Urinary bladder (tissue), 4 donors: ENCODE data around the gene ACVR2A. TPM values are rescaled to one million over a fixed set of nuclear protein-coding genes. Genes with fewer than 3 reads are reported as not detected.

ENCODE experiments used
- DNase-seq: peaks from one replicate; pipeline ENCODE4 v3.0.0-alpha.2; 2015; ENCODE audit errors: extremely low spot score
- H3K27ac ChIP-seq: one replicate; pipeline ENCODE4 v1.5.1; 2013; ENCODE audit warnings: low read depth, mild to moderate bottlenecking, moderate library complexity
- H3K36me3 ChIP-seq: one replicate; pipeline ENCODE4 v1.6.1; 2013; ENCODE audit warnings: mild to moderate bottlenecking, moderate library complexity; ENCODE audit not compliant: insufficient read depth
- H3K4me1 ChIP-seq: one replicate; pipeline ENCODE4 v1.6.1; 2013; ENCODE audit warnings: mild to moderate bottlenecking, moderate library complexity; ENCODE audit not compliant: insufficient read depth
- H3K4me3 ChIP-seq: one replicate; pipeline ENCODE4 v1.5.1; 2013; ENCODE audit warnings: low read depth, low read length
- WGBS: extraction: QIAGEN DNeasy Blood & Tissue Kit; methylation state at CpG from one replicate; pipeline ENCODE4 v1.1.7; 2013; 5-methylcytosine and 5-hydroxymethylcytosine counted together
- polyA plus RNA-seq: library from polyadenylated mRNA; stranded (reverse); fragments of 200-250 nt; gene quantifications from one replicate; pipeline ENCODE4 v1.2.3, GENCODE V29; 2013
- total RNA-seq: library from RNA; depleted of rRNA; stranded (reverse); fragments of >200 nt; gene quantifications from one replicate; pipeline ENCODE4 v1.2.3, GENCODE V29; 2014
- donor health status: healthy with polysubstance abuse.
- donor health status: healthy.

Gene ACVR2A
- 76.9 TPM for total RNA-seq
- polyA plus RNA-seq, result 7.2 TPM

- H3K4me3 ChIP-seq, result peak within 1 kb of the TSS; percentile 96
- under 1% methylated on average over 51 of the region's 51 CpGs for WGBS
Observed at GRCh38 chr2:147844697-147845410, at the start of gene ACVR2A. TSS of gene ACVR2A (plus strand) at chr2:147845029. CDS start at chr2:147845153, 124 bp downstream.

DNA sequence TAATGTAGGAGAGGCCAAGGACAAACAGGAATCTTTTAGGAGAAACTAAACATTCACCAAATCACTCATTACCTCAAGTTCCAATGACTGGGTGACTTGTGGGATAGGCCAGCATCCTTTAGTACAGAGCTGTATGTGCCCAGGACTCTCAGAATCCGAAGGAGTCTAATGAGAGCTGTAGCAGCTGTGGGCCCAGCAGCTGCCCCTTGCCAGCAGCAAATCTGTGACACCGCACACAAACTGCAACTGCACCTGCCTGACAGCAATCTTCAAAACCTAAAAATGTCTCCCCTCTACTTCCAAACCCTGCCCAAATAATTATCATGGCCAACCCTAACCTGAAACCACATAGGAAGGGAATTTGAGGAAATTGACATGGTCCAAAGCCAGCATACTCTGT lies 44.5 kb upstream of the ACVR2A start:
- Histone ChIP-seq H3K4me3 (no peak overlapping the region), H3K36me3 (no peaks in the 10 kb centered on the region), H3K4me1 (no peaks in the 10 kb centered on the region), H3K27ac (no peak overlapping the region)
- DNase-seq, result no peak
- WGBS, result 89% methylated on average over 2 of the region's 2 CpGs

More at GRCh38 chr2:147844697-147845410, at the start of gene ACVR2A:
- peak within 1 kb of the TSS; percentile 97 for H3K27ac ChIP-seq
- no peak for DNase-seq
- H3K36me3 ChIP-seq, result no peaks in the 10 kb centered on the region
- no peaks in the 10 kb centered on the region for H3K4me1 ChIP-seq

- Histone ChIP-seq H3K27ac (no peak overlapping the region), H3K4me1 (no peaks in the 10 kb centered on the region), H3K4me3 (no peak overlapping the region), H3K36me3 (no peaks in the 10 kb centered on the region)
- DNase-seq, result no peak
- 66% methylated on average over 1 of the region's 1 CpG for WGBS
Observed at GRCh38 chr2:147806846-147807245, 38.0 kb upstream of the ACVR2A start.

GRCh38 chr2:147808520-147808919 lies 36.3 kb upstream of the ACVR2A start:
- Histone ChIP-seq H3K4me1 (no peaks in the 10 kb centered on the region), H3K36me3 (no peaks in the 10 kb centered on the region), H3K4me3 (no peak overlapping the region), H3K27ac (no peak overlapping the region)
- DNase-seq, result no peak
- WGBS, result 87% methylated on average over 4 of the region's 4 CpGs

GRCh38 chr2:147810883-147811765 lies 33.7 kb upstream of the ACVR2A start:
- H3K4me3 ChIP-seq, result no peak overlapping the region
- peak overlapping the region; percentile 23 for H3K27ac ChIP-seq
- DNase-seq, result no peak
- H3K36me3 ChIP-seq, result no peaks in the 10 kb centered on the region
- H3K4me1 ChIP-seq, result no peaks in the 10 kb centered on the region

DNA sequence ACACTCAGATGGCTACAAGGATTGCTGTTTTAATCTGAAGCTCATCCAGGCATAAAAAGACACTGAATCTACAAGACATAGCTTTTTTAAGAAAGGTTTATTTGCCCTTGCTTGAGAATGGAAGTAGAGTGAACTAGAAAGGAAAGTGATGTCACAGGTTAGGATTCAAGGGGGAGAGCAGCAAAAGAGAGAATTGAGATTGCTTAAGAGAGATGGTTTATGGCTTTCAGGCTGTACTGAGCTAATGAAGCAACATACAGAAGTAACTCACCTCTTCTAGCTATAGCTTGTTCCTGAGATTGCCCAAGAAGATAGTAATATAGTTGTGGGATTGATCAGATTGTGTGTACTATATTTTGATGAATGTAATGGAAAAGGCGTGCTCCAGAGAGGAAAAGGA lies 26.1 kb upstream of the ACVR2A start:
- DNase-seq, result no peak
- no peaks in the 10 kb centered on the region for H3K4me1 ChIP-seq
- 86% methylated on average over 1 of the region's 1 CpG for WGBS

GRCh38 chr2:147824620-147825019 lies 20.2 kb upstream of the ACVR2A start:
- Histone ChIP-seq H3K4me3 (no peak overlapping the region), H3K36me3 (no peaks in the 10 kb centered on the region), H3K4me1 (no peaks in the 10 kb centered on the region), H3K27ac (no peak overlapping the region)
- no peak for DNase-seq
- 79% methylated on average over 3 of the region's 3 CpGs for WGBS

More for the DNA sequence above, 26.1 kb upstream of the ACVR2A start:
- H3K36me3 ChIP-seq, result no peaks in the 10 kb centered on the region
- H3K4me3 ChIP-seq, result no peak overlapping the region
- no peak overlapping the region for H3K27ac ChIP-seq

DNA sequence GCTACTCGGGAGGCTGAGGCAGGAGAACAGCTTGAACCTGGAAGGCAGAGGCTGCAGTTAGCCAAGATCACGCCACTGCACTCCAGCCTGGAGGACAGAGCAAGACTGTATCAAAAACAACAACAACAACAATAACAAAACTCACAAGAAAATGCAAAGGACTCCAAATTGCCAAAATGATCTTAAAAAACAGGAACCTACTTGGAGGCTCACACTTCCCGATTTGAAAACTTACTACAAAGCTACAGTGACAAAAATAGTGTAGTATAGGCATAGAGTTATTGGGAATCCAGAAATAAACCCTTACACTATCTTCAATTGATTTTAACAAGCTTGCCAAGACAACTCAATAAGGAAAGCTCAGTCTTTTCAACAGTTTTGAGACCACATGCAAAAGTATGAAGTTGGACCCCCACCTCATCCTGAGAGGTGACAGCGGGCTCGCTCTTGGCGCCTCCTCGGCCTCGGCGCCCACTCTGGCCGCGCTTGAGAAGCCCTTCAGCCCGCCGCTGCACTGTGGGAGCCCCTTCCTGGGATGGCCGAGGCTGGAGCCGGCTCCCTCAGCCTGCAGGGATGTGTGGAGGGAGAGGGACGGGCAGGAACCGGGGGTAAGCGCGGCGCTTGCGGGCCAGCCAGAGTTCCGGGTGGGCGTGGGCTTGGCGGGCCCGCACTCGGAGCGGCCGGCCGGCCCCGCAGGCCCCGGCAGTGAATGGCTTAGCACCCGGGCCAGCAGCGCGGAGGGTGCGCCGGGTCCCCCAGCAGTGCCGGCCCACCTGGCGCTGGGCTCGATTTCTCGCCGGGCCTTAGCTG lies 18.3 kb upstream of the ACVR2A start:
- no peaks in the 10 kb centered on the region for H3K4me1 ChIP-seq
- 98% methylated on average over 41 of the region's 41 CpGs for WGBS
- no peak overlapping the region for H3K27ac ChIP-seq
- H3K4me3 ChIP-seq, result no peak overlapping the region
- H3K36me3 ChIP-seq, result no peaks in the 10 kb centered on the region
- DNase-seq, result no peak

GRCh38 chr2:147827088-147827375 lies 17.8 kb upstream of the ACVR2A start:
- H3K36me3 ChIP-seq, result no peaks in the 10 kb centered on the region
- no peak overlapping the region for H3K4me3 ChIP-seq
- 96% methylated on average over 16 of the region's 16 CpGs for WGBS

GRCh38 chr2:147829106-147829505 lies 15.7 kb upstream of the ACVR2A start:
- Histone ChIP-seq H3K27ac (no peak overlapping the region), H3K4me1 (no peaks in the 10 kb centered on the region), H3K36me3 (no peaks in the 10 kb centered on the region), H3K4me3 (no peak overlapping the region)
- no peak for DNase-seq

More at GRCh38 chr2:147827088-147827375, 17.8 kb upstream of the ACVR2A start:
- no peak for DNase-seq
- Histone ChIP-seq H3K4me1 (no peaks in the 10 kb centered on the region), H3K27ac (no peak overlapping the region)

DNA sequence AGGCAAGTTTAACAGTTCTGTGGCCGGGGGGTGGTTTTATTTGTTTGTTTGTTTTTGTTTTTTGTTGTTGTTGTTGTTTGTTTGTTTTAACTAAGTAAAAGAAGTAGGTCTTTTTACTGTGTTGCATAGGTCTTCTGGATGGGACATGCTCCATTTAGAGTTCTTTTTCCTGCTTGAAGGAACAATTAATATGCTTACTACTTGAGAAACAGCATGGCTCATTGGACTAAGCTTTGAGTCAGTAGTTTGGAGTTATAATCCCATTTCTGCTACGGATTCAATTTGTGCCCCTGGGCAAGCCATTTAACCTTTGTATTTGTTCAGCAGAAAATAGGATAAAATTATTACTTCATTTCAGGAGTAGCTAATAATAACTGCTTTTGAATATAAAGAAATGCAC lies 8.7 kb upstream of the ACVR2A start:
- no peak overlapping the region for H3K4me3 ChIP-seq
- no peak for DNase-seq
- 76% methylated on average over 2 of the region's 2 CpGs for WGBS
- no peaks in the 10 kb centered on the region for H3K4me1 ChIP-seq
- H3K36me3 ChIP-seq, result no peaks in the 10 kb centered on the region
- no peak overlapping the region for H3K27ac ChIP-seq

GRCh38 chr2:147843391-147843863 lies 1.4 kb upstream of the ACVR2A start:
- DNase-seq, result no peak
- H3K36me3 ChIP-seq, result no peaks in the 10 kb centered on the region
- 2% methylated on average over 18 of the region's 18 CpGs for WGBS

GRCh38 chr2:147843864-147844696 lies 749 bp upstream of the ACVR2A start:
- peak overlapping the region; percentile 97 for H3K27ac ChIP-seq
- WGBS, result under 1% methylated on average over 113 of the region's 113 CpGs
- no peaks in the 10 kb centered on the region for H3K36me3 ChIP-seq
- peak; percentile 81 for DNase-seq
- H3K4me3 ChIP-seq, result peak overlapping the region; percentile 96
- no peaks in the 10 kb centered on the region for H3K4me1 ChIP-seq

More at GRCh38 chr2:147843391-147843863, 1.4 kb upstream of the ACVR2A start:
- Histone ChIP-seq H3K27ac (peak overlapping the region; percentile 97), H3K4me3 (peak overlapping the region; percentile 96), H3K4me1 (no peaks in the 10 kb centered on the region)
